CD4-positive, alpha-beta T cell treated with Interleukin-15 for 1 hour (primary cell): ENCODE measurements around the gene TSPYL4.
A peak's percentile ranks its signal among the peaks of the same experiment; 100 is the strongest.
"Not testable (repeated sequence)": the region's sequence is repeated elsewhere in the genome, so short reads cannot be mapped to it uniquely, and the experiment has no call there.

Experiments used
- DNase-seq: peaks from one replicate; pipeline ENCODE4 v3.0.0-alpha.2; 2020

The TSPYL4 gene

GRCh38 chr6:116253505-116254296 lies at the start of gene TSPYL4:
TSS of gene TSPYL4 (minus strand) at chr6:116254075. CDS start at chr6:116254008, 67 bp downstream.
- DNase-seq, result peak; percentile 94

- DNase-seq, result no peak
Measured at GRCh38 chr6:116301104-116301503, 47.2 kb upstream of the TSPYL4 start.

- no peak for DNase-seq
Measured at GRCh38 chr6:116300566-116300965, 46.7 kb upstream of the TSPYL4 start.

GRCh38 chr6:116298973-116299372 lies 45.1 kb upstream of the TSPYL4 start:
- no peak for DNase-seq

- no peak for DNase-seq
Measured at GRCh38 chr6:116298273-116298672, 44.4 kb upstream of the TSPYL4 start.

- DNase-seq, result no peak
Measured at GRCh38 chr6:116292553-116292952, 38.7 kb upstream of the TSPYL4 start.

- DNase-seq, result no peak
Measured at GRCh38 chr6:116291701-116292396, 38.0 kb upstream of the TSPYL4 start.

GRCh38 chr6:116290799-116291198 lies 36.9 kb upstream of the TSPYL4 start:
- DNase-seq, result no peak

GRCh38 chr6:116289876-116290275 lies 36.0 kb upstream of the TSPYL4 start:
- no peak for DNase-seq

GRCh38 chr6:116287689-116288282 lies 33.9 kb upstream of the TSPYL4 start:
- no peak for DNase-seq

- no peak for DNase-seq
Measured at GRCh38 chr6:116286773-116287358, 33.0 kb upstream of the TSPYL4 start.

- DNase-seq, result not testable (repeated sequence)
Measured at GRCh38 chr6:116284984-116285383, 31.1 kb upstream of the TSPYL4 start.

- DNase-seq, result no peak
Measured at GRCh38 chr6:116283191-116283590, 29.3 kb upstream of the TSPYL4 start.

GRCh38 chr6:116282698-116283097 lies 28.8 kb upstream of the TSPYL4 start:
- no peak for DNase-seq

GRCh38 chr6:116280933-116281316 lies 27.1 kb upstream of the TSPYL4 start:
- DNase-seq, result no peak

- no peak for DNase-seq
Measured at GRCh38 chr6:116280161-116280932, 26.5 kb upstream of the TSPYL4 start.

- peak; percentile 97 for DNase-seq
Measured at GRCh38 chr6:116279232-116280160, 25.6 kb upstream of the TSPYL4 start, which contains the start of gene TSPYL1. TSS of gene TSPYL1 (minus strand) at chr6:116279930. CDS start at chr6:116279830, 100 bp downstream.

- no peak for DNase-seq
Measured at GRCh38 chr6:116278854-116279231, 25.0 kb upstream of the TSPYL4 start.

GRCh38 chr6:116278481-116278829 lies 24.6 kb upstream of the TSPYL4 start:
- DNase-seq, result no peak

- no peak for DNase-seq
Measured at GRCh38 chr6:116277124-116277523, 23.2 kb upstream of the TSPYL4 start.

GRCh38 chr6:116271149-116271708 lies 17.4 kb upstream of the TSPYL4 start:
- DNase-seq, result no peak
